Activated CD8-positive, alpha-beta memory T cell treated with anti-CD3 and anti-CD28 coated beads for 1 hour (primary cell): ENCODE data around the gene PTPRM.

Experiments
- DNase-seq, 2 donors: peaks; one replicate each; pipeline ENCODE4 v3.0.0-alpha.2; 2020; ENCODE audit warnings: low read depth in 1 of 2; ENCODE audit errors: extremely low read depth in 1 of 2

PTPRM gene

DNA sequence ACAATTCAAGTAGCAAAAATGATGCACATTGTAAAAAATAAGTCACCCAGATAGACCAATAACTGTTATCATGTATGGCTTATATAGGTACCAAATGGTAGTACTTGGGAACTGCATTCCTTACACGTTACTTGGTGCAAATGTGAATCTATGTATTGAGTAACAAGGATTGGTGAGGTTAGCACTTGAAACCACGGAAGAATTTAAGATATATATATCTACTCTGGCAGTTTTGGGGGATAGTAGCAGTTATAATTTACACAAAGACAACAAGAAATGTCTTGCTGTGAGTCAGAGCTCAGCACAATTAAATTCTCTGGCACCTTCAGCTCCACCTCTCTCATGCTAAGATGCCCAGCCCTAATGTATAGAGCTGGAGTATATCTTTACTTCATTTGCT lies 682.7 kb downstream of the PTPRM start:
- no peak for DNase-seq

GRCh38 chr18:8252371-8252770 lies 685.3 kb downstream of the PTPRM start:
- DNase-seq: no peak

GRCh38 chr18:8253944-8254343 lies 686.8 kb downstream of the PTPRM start:
- no peak for DNase-seq

- DNase-seq: no peak
These were observed 687.5 kb downstream of the PTPRM start for GRCh38 chr18:8254654-8255053.

- DNase-seq: no peak
These were observed 690.8 kb downstream of the PTPRM start for GRCh38 chr18:8257851-8258434.

- DNase-seq: no peak
These were observed 693.2 kb downstream of the PTPRM start for GRCh38 chr18:8260319-8260718.

GRCh38 chr18:8260827-8261226 lies 693.7 kb downstream of the PTPRM start:
- DNase-seq: no peak

GRCh38 chr18:8261651-8262091 lies 694.6 kb downstream of the PTPRM start:
- no peak for DNase-seq

GRCh38 chr18:8262221-8262620 lies 695.1 kb downstream of the PTPRM start:
- DNase-seq: no peak

GRCh38 chr18:8264116-8264515 lies 697.0 kb downstream of the PTPRM start:
- no peak for DNase-seq

GRCh38 chr18:8264861-8265411 lies 697.8 kb downstream of the PTPRM start:
- no peak for DNase-seq

GRCh38 chr18:8272254-8272653 lies 705.1 kb downstream of the PTPRM start:
- no peak for DNase-seq

DNA sequence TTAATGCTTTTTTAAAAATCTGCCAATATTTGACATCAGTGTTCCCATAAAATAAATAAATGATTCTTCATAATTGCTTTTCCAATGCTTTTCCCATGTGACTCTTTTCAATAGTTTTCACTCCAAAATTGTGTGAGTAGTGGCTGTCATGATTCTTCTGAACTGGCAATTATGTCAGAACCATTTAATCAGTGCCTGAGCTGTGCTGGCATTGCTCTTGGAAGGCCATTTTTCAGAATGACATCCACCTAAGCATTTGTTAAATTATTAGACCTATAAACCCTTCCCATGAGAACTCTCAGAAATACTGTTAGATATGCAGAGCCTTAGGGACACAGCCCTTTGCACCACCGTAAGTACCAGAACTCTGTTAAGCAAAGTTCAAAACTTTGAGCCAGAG lies 707.3 kb downstream of the PTPRM start:
- DNase-seq: no peak

GRCh38 chr18:8276406-8276805 lies 709.3 kb downstream of the PTPRM start:
- DNase-seq: no peak

GRCh38 chr18:8277270-8277669 lies 710.2 kb downstream of the PTPRM start:
- no peak for DNase-seq

DNA sequence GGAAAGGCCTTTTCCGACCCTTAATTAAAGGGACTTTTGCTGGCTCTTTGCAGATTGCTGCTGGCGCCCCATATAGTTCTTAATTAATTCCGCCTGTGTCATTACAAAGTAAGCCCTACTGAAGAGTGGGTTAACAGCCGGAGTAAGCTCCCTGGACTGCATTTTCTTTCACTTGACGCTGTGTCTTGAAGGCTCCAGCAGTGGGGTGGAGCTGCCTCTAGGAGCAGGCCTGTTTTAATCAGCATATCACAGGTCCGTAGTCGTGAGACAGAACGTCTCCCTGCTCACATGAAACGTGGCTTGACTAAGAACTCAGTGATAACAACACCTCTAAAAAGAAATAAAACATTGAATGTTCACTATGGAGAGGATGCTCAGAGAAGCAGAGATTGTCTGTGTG lies 712.2 kb downstream of the PTPRM start:
- DNase-seq: no peak

DNA sequence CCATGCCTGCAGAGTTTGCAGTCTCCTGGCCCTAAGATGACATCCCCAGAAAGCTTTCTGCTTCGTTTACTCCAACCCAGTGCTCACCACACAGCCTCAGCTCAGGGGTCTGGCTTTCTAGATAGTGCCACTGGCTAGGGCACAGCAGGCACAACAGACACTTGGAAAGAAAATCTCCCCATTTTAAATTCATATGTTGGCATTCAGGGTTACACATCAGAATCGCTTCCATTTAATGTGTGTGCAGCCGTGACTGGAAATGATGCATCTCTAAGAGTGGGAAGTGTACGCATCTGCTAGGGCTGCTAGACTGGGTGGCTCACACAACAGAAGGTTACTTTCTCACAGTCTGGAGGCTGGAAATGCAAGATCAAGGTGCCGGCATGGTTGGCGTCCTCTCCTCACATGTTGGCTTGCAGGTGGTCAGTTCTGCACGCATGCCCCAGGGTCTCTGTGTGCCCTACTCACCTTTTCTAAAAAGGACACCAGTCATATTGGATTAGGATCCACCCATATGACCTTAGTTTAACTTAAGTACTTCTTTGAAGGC lies 712.7 kb downstream of the PTPRM start:
- DNase-seq: no peak

GRCh38 chr18:8283891-8284585 lies 716.9 kb downstream of the PTPRM start:
- no peak for DNase-seq

- no peak for DNase-seq
These were observed 719.2 kb downstream of the PTPRM start for GRCh38 chr18:8286303-8286702.

- no peak for DNase-seq
These were observed 720.2 kb downstream of the PTPRM start for GRCh38 chr18:8287196-8287885.

- no peak for DNase-seq
These were observed 721.5 kb downstream of the PTPRM start for GRCh38 chr18:8288472-8289195.
